GM12892 (cell line): ENCODE results near the gene ZNF37A.

Source experiments
- POLR2AphosphoS5 ChIP-seq: IDR thresholded peaks from 2 replicates; pipeline ENCODE4 v1.6.1; 2011; ENCODE audit warnings: low read depth, low read length, control low read depth
- TAF1 ChIP-seq: IDR thresholded peaks from 2 replicates; pipeline ENCODE4 v1.6.1; 2011; ENCODE audit warnings: low read depth, mild to moderate bottlenecking, control low read depth, low read length, borderline replicate concordance

DNA sequence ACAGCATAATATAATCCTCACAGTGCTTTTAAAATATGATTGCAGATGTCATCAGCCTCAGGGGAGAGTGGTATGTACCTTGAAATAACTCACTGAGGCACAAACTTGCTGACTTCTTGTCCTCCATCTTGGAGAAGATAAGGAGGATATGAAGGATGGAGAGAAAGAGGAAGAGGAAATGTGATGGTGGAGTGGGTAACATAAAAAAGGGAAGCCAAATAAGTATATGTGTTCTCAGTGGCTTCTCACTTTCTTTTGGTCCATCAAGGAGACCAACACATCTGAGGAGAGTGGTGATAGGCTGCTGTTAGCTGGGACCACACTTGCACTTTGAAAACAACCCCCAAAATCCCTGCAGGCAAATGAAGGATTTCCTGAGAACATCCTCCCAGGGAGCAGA, 21.6 kb upstream of the ZNF37A start:
- TF ChIP-seq POLR2AphosphoS5 (no peak), TAF1 (no peak)
